PC-9 (cell line): ENCODE data around the gene VSX1.

Experiments
- CTCF ChIP-seq: fragments of 200-600 bp; sonication (generic); conservative IDR thresholded peaks from 2 replicates; pipeline ENCODE4 v1.6.1; 2017; ENCODE audit warnings: mixed run types, antibody characterized with exemption, mild to moderate bottlenecking, moderate library complexity
- EZH2 ChIP-seq: fragments of 200-600 bp; sonication (generic); IDR thresholded peaks from 2 replicates; pipeline ENCODE4 v1.8.0; 2017; ENCODE audit warnings: antibody characterized with exemption, low read depth

DNA sequence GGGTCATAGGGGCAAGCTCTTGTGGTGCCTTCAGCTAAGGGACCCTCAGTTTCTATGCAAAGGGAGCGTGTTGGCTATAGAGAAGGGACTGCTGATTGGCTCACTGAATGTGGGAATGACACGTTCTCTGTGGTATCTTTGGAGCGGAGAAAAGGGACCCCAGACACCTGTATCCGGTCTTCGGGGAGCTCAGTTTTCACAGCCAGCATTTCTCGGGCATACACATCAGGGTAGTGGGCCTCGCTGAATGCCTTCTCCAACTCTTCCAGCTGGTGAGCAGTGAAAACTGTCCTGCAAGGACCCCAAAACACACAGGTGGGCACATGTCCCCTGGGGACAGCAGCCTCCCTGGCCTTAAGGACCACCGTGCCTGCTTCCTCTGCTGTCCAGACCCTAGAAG is 3.3 kb downstream of the VSX1 start:
- TF ChIP-seq EZH2 (no peak), CTCF (no peak)
